Osteocyte (in vitro differentiated cells): ENCODE measurements around the gene STAT5B. TPM values are rescaled to one million over a fixed set of nuclear protein-coding genes. Genes with fewer than 3 reads are reported as not detected.
A peak's percentile ranks its signal among the peaks of the same experiment; 100 is the strongest.

Experiments
- DNase-seq: peaks from one replicate; pipeline ENCODE4 v3.0.0; 2021; ENCODE audit warnings: mixed read lengths; ENCODE audit not compliant: unreplicated experiment; ENCODE audit errors: extremely low spot score
- H3K27ac Mint-ChIP-seq: one replicate; pipeline ENCODE4 v1.8.0; 2021; ENCODE audit warnings: mild to moderate bottlenecking, mixed read lengths; ENCODE audit not compliant: unreplicated experiment
- H3K27me3 Mint-ChIP-seq: one replicate; pipeline ENCODE4 v1.8.0; 2021; ENCODE audit warnings: mixed read lengths; ENCODE audit not compliant: unreplicated experiment
- H3K36me3 Mint-ChIP-seq: one replicate; pipeline ENCODE4 v1.8.0; 2021; ENCODE audit warnings: mixed read lengths; ENCODE audit not compliant: unreplicated experiment
- H3K4me1 Mint-ChIP-seq: one replicate; pipeline ENCODE4 v1.8.0; 2021; ENCODE audit warnings: mixed read lengths; ENCODE audit not compliant: unreplicated experiment
- H3K4me3 Mint-ChIP-seq: one replicate; pipeline ENCODE4 v1.8.0; 2021; ENCODE audit warnings: mild to moderate bottlenecking, moderate library complexity, mixed read lengths; ENCODE audit not compliant: unreplicated experiment
- H3K9me3 Mint-ChIP-seq: one replicate; pipeline ENCODE4 v1.8.0; 2021; ENCODE audit warnings: mixed read lengths; ENCODE audit not compliant: unreplicated experiment
- total RNA-seq: library from RNA; stranded (reverse); gene quantifications from 2 replicates; pipeline ENCODE4 v1.2.1, GENCODE V29; 2021
- TF ChIP-seq, protein P1 (sequence below): fragments of 200-600 bp; sonication (generic); IDR thresholded peaks from 2 replicates; pipeline ENCODE4 v1.5.0; 2021; ENCODE audit warnings: antibody characterized with exemption, mild to moderate bottlenecking, moderate library complexity

Gene STAT5B
- total RNA-seq, 1 donor from 2014 or later, result 41.3 TPM

- H3K27ac Mint-ChIP-seq, result peak overlapping the region; percentile 91
- TF ChIP-seq, protein P1, sequence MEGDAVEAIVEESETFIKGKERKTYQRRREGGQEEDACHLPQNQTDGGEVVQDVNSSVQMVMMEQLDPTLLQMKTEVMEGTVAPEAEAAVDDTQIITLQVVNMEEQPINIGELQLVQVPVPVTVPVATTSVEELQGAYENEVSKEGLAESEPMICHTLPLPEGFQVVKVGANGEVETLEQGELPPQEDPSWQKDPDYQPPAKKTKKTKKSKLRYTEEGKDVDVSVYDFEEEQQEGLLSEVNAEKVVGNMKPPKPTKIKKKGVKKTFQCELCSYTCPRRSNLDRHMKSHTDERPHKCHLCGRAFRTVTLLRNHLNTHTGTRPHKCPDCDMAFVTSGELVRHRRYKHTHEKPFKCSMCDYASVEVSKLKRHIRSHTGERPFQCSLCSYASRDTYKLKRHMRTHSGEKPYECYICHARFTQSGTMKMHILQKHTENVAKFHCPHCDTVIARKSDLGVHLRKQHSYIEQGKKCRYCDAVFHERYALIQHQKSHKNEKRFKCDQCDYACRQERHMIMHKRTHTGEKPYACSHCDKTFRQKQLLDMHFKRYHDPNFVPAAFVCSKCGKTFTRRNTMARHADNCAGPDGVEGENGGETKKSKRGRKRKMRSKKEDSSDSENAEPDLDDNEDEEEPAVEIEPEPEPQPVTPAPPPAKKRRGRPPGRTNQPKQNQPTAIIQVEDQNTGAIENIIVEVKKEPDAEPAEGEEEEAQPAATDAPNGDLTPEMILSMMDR, result no peak
- no peaks in the 10 kb centered on the region for H3K9me3 Mint-ChIP-seq
- peaks cover 70% of the 10 kb centered on the region for H3K4me1 Mint-ChIP-seq
- DNase-seq, result no peak
- H3K4me3 Mint-ChIP-seq, result peak overlapping the region; percentile 65
- H3K36me3 Mint-ChIP-seq, result peaks cover 3% of the 10 kb centered on the region
- H3K27me3 Mint-ChIP-seq, result no peaks in the 10 kb centered on the region
Measured at GRCh38 chr17:42288803-42289610, 12.8 kb upstream of the STAT5B start.

DNA sequence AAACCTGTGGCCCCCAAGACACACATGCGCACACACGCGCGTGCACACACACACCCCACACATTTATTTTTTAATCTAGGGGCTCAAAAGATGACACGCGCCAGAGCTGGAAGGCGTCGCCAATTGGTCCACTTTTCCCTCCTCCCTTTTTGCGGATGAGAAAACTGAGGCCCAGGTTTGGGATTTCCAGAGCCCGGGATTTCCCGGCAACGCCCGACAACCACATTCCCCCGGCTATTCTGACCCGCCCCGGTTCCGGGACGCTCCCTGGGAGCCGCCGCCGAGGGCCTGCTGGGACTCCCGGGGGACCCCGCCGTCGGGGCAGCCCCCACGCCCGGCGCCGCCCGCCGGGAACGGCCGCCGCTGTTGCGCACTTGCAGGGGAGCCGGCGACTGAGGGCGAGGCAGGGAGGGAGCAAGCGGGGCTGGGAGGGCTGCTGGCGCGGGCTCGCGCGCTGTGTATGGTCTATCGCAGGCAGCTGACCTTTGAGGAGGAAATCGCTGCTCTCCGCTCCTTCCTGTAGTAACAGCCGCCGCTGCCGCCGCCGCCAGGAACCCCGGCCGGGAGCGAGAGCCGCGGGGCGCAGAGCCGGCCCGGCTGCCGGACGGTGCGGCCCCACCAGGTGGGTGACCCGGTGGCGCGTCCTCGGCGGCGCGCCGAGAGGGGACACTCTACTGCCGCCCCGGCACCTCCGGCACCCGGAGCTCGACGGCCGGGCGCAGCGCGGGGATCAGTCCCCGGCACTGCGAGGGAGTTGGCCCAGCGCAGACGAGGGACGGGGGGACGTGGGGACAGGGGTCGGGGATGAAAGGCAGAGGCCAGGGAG is 12.0 kb upstream of the STAT5B start, which contains the start of gene STAT5A:
Gene STAT5A (plus strand): TSS at position 522 of the 826 bp plus-strand sequence. CDS start 914 bp downstream, outside the sequence.
- no peaks in the 10 kb centered on the region for H3K9me3 Mint-ChIP-seq
- peaks cover 67% of the 10 kb centered on the region for H3K4me1 Mint-ChIP-seq
- H3K27me3 Mint-ChIP-seq, result no peaks in the 10 kb centered on the region
- H3K36me3 Mint-ChIP-seq, result no peaks in the 10 kb centered on the region
- TF ChIP-seq, protein P1, result no peak
- peak within 1 kb of the TSS; percentile 91 for H3K27ac Mint-ChIP-seq
- H3K4me3 Mint-ChIP-seq, result peak within 1 kb of the TSS; percentile 75
- peak; percentile 92 for DNase-seq

DNA sequence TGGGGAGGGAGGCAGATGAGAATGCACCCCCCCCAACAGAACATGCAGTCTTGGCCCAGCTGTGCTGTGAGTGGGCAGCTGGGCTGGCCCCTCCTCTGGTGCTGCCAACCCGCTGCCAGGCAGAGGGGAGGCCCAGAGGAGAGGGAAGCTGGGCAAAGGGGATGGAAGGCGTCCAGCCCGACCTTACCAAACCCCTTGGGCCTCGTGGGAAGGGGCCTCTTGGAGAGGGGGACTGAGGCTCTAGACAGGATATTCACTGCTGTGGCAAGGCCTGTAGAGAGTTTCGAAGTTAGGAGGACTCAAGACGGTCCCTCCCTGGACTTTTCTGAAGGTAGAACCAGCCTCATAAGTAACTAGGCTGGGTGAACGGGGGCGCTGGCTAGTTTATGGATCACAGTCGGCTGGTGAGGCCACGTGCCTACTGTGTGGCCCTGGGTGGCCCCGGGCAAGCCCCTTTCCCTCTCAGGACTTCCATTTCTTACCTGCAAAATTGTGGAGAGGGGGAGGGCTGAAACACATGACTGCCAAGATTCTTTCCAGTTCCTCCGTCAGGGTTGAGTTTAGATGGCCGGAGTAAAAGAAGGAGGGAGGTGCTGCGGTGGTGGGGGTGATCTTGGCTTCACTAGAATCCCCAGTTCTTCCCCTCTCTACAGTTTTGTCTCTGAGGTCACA is 11.2 kb upstream of the STAT5B start:
- H3K27ac Mint-ChIP-seq, result peak overlapping the region; percentile 90
- no peaks in the 10 kb centered on the region for H3K27me3 Mint-ChIP-seq
- H3K9me3 Mint-ChIP-seq, result no peaks in the 10 kb centered on the region
- peak; percentile 86 for DNase-seq
- peaks cover 68% of the 10 kb centered on the region for H3K4me1 Mint-ChIP-seq
- H3K36me3 Mint-ChIP-seq, result no peaks in the 10 kb centered on the region
- TF ChIP-seq, protein P1, result no peak
- peak overlapping the region; percentile 75 for H3K4me3 Mint-ChIP-seq

DNA sequence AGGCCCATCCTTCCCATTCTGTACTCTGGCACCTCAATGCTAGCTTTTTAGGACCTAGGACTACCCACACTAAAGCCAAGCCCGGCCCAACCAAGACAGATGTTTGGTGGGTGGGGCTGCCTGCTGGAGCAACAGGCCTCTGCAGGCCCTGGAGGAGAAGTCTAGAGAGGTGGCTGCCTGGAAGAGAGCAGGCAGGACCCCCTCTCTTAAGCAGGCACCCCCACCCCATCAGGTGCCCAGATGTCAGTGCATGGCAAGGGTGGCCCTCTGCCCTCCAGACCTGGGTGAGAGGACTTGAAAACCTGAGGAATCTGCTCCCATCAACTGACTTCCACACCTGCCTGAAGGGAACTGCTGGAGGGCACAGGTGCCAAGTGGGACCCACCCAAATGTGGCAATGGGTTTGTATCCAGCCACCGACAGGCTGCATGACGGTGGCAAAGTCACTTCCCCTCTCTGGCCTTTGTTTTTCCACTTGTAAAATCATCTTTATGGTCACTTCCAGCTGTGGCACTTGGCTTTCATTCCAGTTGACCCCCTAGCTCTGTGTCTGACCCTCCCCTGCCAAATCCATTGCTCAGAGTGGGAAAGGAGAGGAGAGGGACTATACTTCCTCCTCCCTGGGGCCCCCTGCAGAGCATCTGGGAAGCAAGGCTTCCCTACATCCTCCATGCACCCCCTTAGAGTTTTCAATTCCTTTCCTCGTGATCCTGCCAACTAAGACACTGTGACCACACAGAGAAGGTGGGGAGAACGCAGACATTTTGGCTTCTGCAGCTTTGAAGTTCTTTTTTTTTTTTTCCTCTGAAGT is 10.4 kb upstream of the STAT5B start:
- Mint-ChIP-seq H3K36me3 (no peaks in the 10 kb centered on the region), H3K4me3 (peak overlapping the region; percentile 75), H3K27ac (peak overlapping the region; percentile 90), H3K9me3 (no peaks in the 10 kb centered on the region), H3K4me1 (peaks cover 59% of the 10 kb centered on the region), H3K27me3 (no peaks in the 10 kb centered on the region)
- TF ChIP-seq, protein P1, result no peak
- DNase-seq, result peak; percentile 69
